ENCODE measurements around the gene RHOBTB3. TPM values are rescaled to one million over a fixed set of nuclear protein-coding genes. Genes with fewer than 3 reads are reported as not detected.

RHOBTB3 gene
- total and polyA plus RNA-seq, 12 donors, result 15.0 to 124 (median 90.4) TPM

GRCh38 chr5:95725937-95726810, 5.0 kb upstream of the RHOBTB3 start:
- Histone ChIP-seq H3K4me1 (peaks cover 0 to 74% (median 67%) of the 10 kb centered on the region in 9 donors), H3K9me3 (no peaks in the 10 kb centered on the region), H3K4me3 (no peak overlapping the region), H3K27ac (peak overlapping the region in 5 of 10 donors; percentile 27 to 70 (median 67)), H3K36me3 (no peaks in the 10 kb centered on the region), H3K27me3 (no peaks in the 10 kb centered on the region)
- ATAC-seq (no peak), DNase-seq (no peak)
- WGBS, 2 donors, result 64 to 77% methylated on average over 4 of the region's 4 CpGs
- TF ChIP-seq CTCF (IDR thresholded peaks at IDR 0.05), result no peak
- intact Hi-C loops (cut with DNase I), result loop anchor here in 1 of 10 donors (10.0 kb wide), 1 partner anchor 61 kb away; no protein-coding TSS in a partner anchor

GRCh38 chr5:95726811-95727763, 4.0 kb upstream of the RHOBTB3 start:
- intact Hi-C loops (cut with DNase I), result loop anchor here in 1 of 10 donors (10.0 kb wide), 1 partner anchor 62 kb away; no protein-coding TSS in a partner anchor
- H3K27ac ChIP-seq, result peak overlapping the region in 8 of 10 donors; percentile 12 to 70 (median 34)
- H3K4me1 ChIP-seq, result peaks cover 0 to 68% (median 59%) of the 10 kb centered on the region in 9 donors
- no peak for TF ChIP-seq CTCF (IDR thresholded peaks at IDR 0.05)
- WGBS, 2 donors, result 62 to 73% methylated on average over 5 of the region's 5 CpGs
- H3K9me3 ChIP-seq, result no peaks in the 10 kb centered on the region
- no peaks in the 10 kb centered on the region for H3K36me3 ChIP-seq
- ATAC-seq (no peak), DNase-seq (no peak)
- H3K4me3 ChIP-seq, result no peak overlapping the region
- peaks cover 0 to 6% (median 0%) of the 10 kb centered on the region in 7 donors for H3K27me3 ChIP-seq

- WGBS, 2 donors, result 72 to 80% methylated on average over 2 of the region's 2 CpGs
- Histone ChIP-seq H3K9me3 (no peaks in the 10 kb centered on the region), H3K4me3 (no peak overlapping the region), H3K27me3 (peaks cover 0 to 9% (median 0%) of the 10 kb centered on the region in 7 donors), H3K36me3 (no peaks in the 10 kb centered on the region), H3K4me1 (peaks cover 0 to 68% (median 53%) of the 10 kb centered on the region in 9 donors), H3K27ac (peak overlapping the region in 6 of 10 donors; percentile 5 to 92 (median 50))
- intact Hi-C loops (cut with DNase I), result loop anchor here in 1 of 10 donors (10.0 kb wide), 1 partner anchor 63 kb away; no protein-coding TSS in a partner anchor
- ATAC-seq (no peak), DNase-seq (no peak)
- no peak for TF ChIP-seq CTCF (IDR thresholded peaks at IDR 0.05)
Observed at GRCh38 chr5:95727764-95728191, 3.4 kb upstream of the RHOBTB3 start.
